Heart right ventricle (tissue), 16 donors: ENCODE data around the gene FARP1. TPM values are rescaled to one million over a fixed set of nuclear protein-coding genes. Genes with fewer than 3 reads are reported as not detected.

Experiments
- ATAC-seq, 8 donors: fragments of 200-7000 bp; cut with Tn5 transposase; one replicate each; pipeline ENCODE4 v1.9.1; 2020; ENCODE audit warnings: mild to moderate bottlenecking in 8 of 8, moderate library complexity in 8 of 8, moderate number of reproducible peaks in 1 of 8
- DNase-seq, 2 donors: peaks; one replicate each; pipeline ENCODE4 v3.0.0-alpha.2; 2020
- H3K27ac ChIP-seq, 10 donors: fragments of 200-600 bp; sonication (generic) in 2 of 10; one replicate each; pipeline versions ENCODE4 v1.5.0 to v1.8.0; 2020 to 2022; ENCODE audit warnings: mild to moderate bottlenecking in 3 of 10
- H3K27me3 ChIP-seq, 7 donors: fragments of 200-600 bp; one replicate each; pipeline ENCODE4 v1.8.0; 2021 to 2022; ENCODE audit warnings: mild to moderate bottlenecking in 2 of 7
- H3K36me3 ChIP-seq, 9 donors: fragments of 200-600 bp; sonication (generic) in 1 of 9; one replicate each; pipeline versions ENCODE4 v1.5.0 to v1.8.0; 2020 to 2022; ENCODE audit warnings: mild to moderate bottlenecking in 2 of 9
- H3K4me1 ChIP-seq, 9 donors: fragments of 200-600 bp; sonication (generic) in 1 of 9; one replicate each; pipeline versions ENCODE4 v1.5.0 to v1.8.0; 2020 to 2022; ENCODE audit warnings: mild to moderate bottlenecking in 4 of 9
- H3K4me3 ChIP-seq, 10 donors: fragments of 200-600 bp; sonication (generic) in 2 of 10; one replicate each; pipeline versions ENCODE4 v1.5.0 to v1.8.0; 2020 to 2022; ENCODE audit warnings: mild to moderate bottlenecking in 7 of 10, moderate library complexity in 2 of 10
- H3K9me3 ChIP-seq, 11 donors: fragments of 200-600 bp in 10 of 11; sonication (generic) in 2 of 11; one replicate each; pipeline versions ENCODE4 v1.5.0 to v1.8.0; 2013 to 2022; ENCODE audit warnings: mild to moderate bottlenecking in 2 of 11, control low read depth in 1 of 11, moderate library complexity in 1 of 11
- WGBS, 2 donors: extraction: QIAGEN DNeasy Blood & Tissue Kit; methylation state at CpG; one replicate each; pipeline ENCODE4 v1.1.7; 2013; ENCODE audit warnings: inconsistent platforms in 1 of 2; 5-methylcytosine and 5-hydroxymethylcytosine counted together
- intact Hi-C, 10 donors: fragments of 100-400 bp; cut with DNase I; formaldehyde crosslinking; loops; one replicate each; pipeline versions ENCODE4 v1.11.1 to v1.14.2; 2022
- polyA plus RNA-seq, 2 donors: library from polyadenylated mRNA; stranded (reverse); fragments of 200-250 nt; gene quantifications; one replicate each; pipeline ENCODE4 v1.2.3, GENCODE V29; 2013
- total RNA-seq, 10 donors: library from RNA; stranded (reverse); fragmentation: NEBNext Ultra II Directional in 3 of 10; extraction: Animal tissue kit (Norgen Biotek cat#: 25700) in 3 of 10; gene quantifications; one replicate each; pipeline versions ENCODE4 v1.2.1 to v1.2.4, GENCODE V29; 2021 to 2023
- TF ChIP-seq, protein P1 (sequence below), 9 donors: fragments of 200-600 bp; sonication (generic) in 2 of 9; IDR thresholded peaks; one replicate each; pipeline versions ENCODE4 v1.5.0 to v1.8.0; 2021 to 2022; ENCODE audit warnings: antibody characterized with exemption in 9 of 9, mild to moderate bottlenecking in 5 of 9, moderate library complexity in 1 of 9
- donor health status: Arrhythmogenic right ventricular cardiomyopathy.
- donor health status: ischemic (EF 13 %, LVEDD 7.1; RV severe dilation, severe dysfunction).
- donor health status: healthy with polysubstance abuse.
- donor health status: DM: no; HTN: yes; CAD: no.
- donor health status: DM: no; HTN: no; CAD: no.
- donor health status: ischemic (EF 25% LVEDD 6.9; RV normal size, moderate dysfunction).
- donor health status: ischemic (EF 25% LVEDD 5.7; RV mildly dilated, moderate dysfunction).
- donor health status: healthy.
- donor health status: DM: yes; HTN: yes; CAD: no.
- donor health status: Ischemic cardiomyopathy.
- donor health status: ischemic (EF 35%, LVEDD 5.7; RV mildly dilated, moderate dysfunction).
- donor health status: nonischemic (EF 11% LVEDD 7.7; RV severe dilation, severe dysfunction).
- donor health status: DM: yes; HTN: yes; CAD: no.
- donor health status: PGD.
- donor health status: ischemic (EF 29% LVEDD 5.4; RV normal size, mild dysfunction).
- donor health status: nonischemic (EF 23%, LVEDD 6.1; RV moderate dilation, normal function).

The FARP1 gene
- total and polyA plus RNA-seq, 12 donors = 6.9 to 72.9 (median 17.1) TPM

DNA sequence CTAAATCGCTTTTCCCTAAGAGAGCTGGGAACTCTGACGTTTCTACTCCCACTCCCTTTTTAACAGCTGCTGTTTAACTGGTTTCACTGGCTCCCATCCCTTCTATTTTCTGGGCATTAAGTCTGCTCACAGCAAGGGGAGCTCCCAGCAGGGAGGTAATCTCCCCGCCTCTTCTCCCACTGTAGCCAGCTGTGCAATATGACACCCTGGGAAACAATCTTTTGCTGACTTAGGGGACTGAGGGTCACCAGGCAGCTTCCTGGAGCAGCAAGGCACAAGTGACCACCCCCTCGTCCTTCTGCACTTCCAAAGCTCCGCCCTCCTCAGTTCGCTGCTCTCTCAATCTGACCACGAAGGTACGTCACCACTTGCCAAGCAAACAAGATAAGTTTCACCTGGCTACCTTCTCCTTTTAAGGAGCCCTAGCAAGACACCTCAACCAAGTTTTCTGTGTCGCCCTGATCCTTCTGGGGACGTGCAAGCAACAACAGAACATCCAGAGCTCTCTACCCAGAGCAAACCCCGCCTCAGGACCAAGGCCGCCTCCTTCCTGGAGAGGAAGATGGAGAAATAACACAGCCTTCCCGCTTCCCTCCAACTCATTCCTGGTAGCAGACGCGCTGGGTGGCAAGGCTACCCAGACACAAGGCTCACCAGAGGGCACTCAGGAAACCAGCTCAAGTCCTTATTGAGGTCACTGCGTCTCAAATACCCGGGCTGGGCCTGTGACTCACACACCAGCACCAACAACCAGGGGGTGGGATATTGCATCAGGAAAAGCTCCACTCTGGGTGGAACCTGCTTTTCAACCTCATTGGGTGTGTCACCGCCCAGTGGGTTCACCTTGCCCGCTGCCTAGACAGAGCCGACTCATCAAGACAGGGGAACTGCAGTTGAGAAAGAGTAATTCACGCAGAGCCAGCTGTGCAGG is 341.7 kb downstream of the FARP1 start:
- TF ChIP-seq, protein P1, sequence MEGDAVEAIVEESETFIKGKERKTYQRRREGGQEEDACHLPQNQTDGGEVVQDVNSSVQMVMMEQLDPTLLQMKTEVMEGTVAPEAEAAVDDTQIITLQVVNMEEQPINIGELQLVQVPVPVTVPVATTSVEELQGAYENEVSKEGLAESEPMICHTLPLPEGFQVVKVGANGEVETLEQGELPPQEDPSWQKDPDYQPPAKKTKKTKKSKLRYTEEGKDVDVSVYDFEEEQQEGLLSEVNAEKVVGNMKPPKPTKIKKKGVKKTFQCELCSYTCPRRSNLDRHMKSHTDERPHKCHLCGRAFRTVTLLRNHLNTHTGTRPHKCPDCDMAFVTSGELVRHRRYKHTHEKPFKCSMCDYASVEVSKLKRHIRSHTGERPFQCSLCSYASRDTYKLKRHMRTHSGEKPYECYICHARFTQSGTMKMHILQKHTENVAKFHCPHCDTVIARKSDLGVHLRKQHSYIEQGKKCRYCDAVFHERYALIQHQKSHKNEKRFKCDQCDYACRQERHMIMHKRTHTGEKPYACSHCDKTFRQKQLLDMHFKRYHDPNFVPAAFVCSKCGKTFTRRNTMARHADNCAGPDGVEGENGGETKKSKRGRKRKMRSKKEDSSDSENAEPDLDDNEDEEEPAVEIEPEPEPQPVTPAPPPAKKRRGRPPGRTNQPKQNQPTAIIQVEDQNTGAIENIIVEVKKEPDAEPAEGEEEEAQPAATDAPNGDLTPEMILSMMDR (IDR thresholded peaks at IDR 0.05) = no peak
- Histone ChIP-seq H3K4me1 (peaks cover 28 to 99% (median 92%) of the 10 kb centered on the region in 9 donors), H3K9me3 (no peaks in the 10 kb centered on the region), H3K4me3 (peak overlapping the region in 1 of 10 donors; percentile 13), H3K27ac (peak overlapping the region; percentile 4 to 83 (median 66)), H3K36me3 (peaks cover 0 to 5% (median 0%) of the 10 kb centered on the region in 9 donors), H3K27me3 (no peaks in the 10 kb centered on the region)
- ATAC-seq (peak; percentile 46 to 78 (median 65)), DNase-seq (peak; percentile 37 to 72)
- intact Hi-C loops = loop anchor here in 3 of 10 donors (5.0 to 10.0 kb wide), 2 partner anchors 90 to 93 kb away; partner anchors contain the start of gene STK24 (in 3 of the 3)
- 36 to 42% methylated on average over 21 of the region's 21 CpGs for WGBS, 2 donors

DNA sequence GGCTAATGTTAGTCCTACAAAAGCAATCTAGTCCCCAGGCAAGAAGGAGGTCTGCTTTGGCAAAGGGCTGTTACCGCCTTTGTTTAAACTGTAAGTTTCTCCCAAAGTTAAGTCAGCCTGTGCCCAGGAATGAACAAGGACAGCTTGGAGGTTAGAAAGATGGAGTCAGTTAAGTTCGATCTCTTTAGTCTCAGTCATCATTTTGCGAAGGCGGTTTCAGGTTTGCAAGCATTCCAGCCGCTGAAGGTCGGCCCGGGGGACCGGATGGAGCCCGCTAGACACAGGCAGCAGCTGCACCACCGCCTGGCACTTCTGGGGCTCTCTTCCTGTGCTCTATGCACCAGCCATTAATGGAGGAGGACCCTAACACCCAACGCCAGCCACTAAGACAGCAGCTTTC is 342.7 kb downstream of the FARP1 start:
- 94 to 96% methylated on average over 11 of the region's 11 CpGs for WGBS, 2 donors
- intact Hi-C loops = loop anchor here in 2 of 10 donors (10.0 kb wide), 1 partner anchor 89 kb away; the partner anchor contains the start of gene STK24 (in 2 of the 2)
- ATAC-seq (no peak), DNase-seq (no peak)
- Histone ChIP-seq H3K27me3 (no peaks in the 10 kb centered on the region), H3K36me3 (peaks cover 0 to 5% (median 0%) of the 10 kb centered on the region in 9 donors), H3K4me3 (no peak overlapping the region), H3K27ac (peak overlapping the region in 6 of 10 donors; percentile 50 to 83 (median 72)), H3K9me3 (no peaks in the 10 kb centered on the region), H3K4me1 (peaks cover 28 to 99% (median 93%) of the 10 kb centered on the region in 9 donors)
- TF ChIP-seq, protein P1 (IDR thresholded peaks at IDR 0.05) = no peak

DNA sequence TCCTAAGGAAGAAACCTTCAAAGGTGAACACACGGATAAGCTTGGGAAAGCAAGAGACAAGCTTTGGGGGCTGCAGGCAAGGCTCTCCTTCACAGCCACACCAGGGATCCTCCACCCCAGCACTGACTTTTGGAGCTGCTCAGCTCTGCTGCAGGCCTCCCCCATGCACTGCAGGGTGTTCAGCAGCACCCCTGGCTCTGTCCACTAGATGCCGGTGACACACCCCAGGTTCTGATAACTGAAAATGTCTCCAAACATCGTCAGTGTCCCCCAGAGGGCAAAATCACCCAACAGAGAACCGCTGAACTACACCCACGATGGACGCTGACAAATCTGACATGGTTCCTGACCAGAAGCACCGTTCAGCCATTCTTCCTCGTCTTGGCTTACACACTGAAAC is 343.5 kb downstream of the FARP1 start:
- TF ChIP-seq, protein P1 (IDR thresholded peaks at IDR 0.05) = no peak
- Histone ChIP-seq H3K4me3 (no peak overlapping the region), H3K27me3 (no peaks in the 10 kb centered on the region), H3K4me1 (peaks cover 22 to 97% (median 91%) of the 10 kb centered on the region in 9 donors), H3K9me3 (no peaks in the 10 kb centered on the region), H3K36me3 (peaks cover 0 to under 1% (median 0%) of the 10 kb centered on the region in 9 donors), H3K27ac (peak overlapping the region in 1 of 10 donors; percentile 35)
- intact Hi-C loops = loop anchor here in 2 of 10 donors (10.0 kb wide), 1 partner anchor 88 kb away; the partner anchor contains the start of gene STK24 (in 2 of the 2)
- ATAC-seq (no peak), DNase-seq (no peak)
- WGBS, 2 donors = 77 to 83% methylated on average over 8 of the region's 8 CpGs

DNA sequence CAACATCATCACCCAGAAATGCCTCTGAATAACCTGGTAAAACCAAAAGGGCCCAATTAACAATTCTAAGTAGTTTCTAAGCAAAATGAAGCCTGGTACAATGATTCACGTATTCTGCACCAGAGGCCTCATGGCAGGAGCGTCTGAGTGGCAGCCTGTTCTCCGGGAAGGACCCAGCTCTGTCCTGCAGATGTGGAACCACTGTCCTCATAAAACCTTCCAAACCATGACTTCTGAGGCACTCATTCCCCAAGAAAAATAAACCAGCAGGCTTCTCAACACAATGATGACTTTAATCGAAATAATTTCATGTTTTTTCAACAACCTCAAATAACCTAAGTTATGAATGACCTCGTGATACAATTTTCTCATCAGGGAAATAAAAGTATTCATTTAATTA is 344.1 kb downstream of the FARP1 start:
- Histone ChIP-seq H3K4me1 (peaks cover 17 to 91% (median 87%) of the 10 kb centered on the region in 9 donors), H3K27me3 (no peaks in the 10 kb centered on the region), H3K4me3 (no peak overlapping the region), H3K9me3 (no peaks in the 10 kb centered on the region), H3K27ac (peak overlapping the region in 1 of 10 donors; percentile 40), H3K36me3 (no peaks in the 10 kb centered on the region)
- intact Hi-C loops = loop anchor here in 2 of 10 donors (10.0 kb wide), 1 partner anchor 88 kb away; the partner anchor contains the start of gene STK24 (in 2 of the 2)
- 75 to 82% methylated on average over 5 of the region's 5 CpGs for WGBS, 2 donors
- TF ChIP-seq, protein P1 (IDR thresholded peaks at IDR 0.05) = no peak
- ATAC-seq (no peak), DNase-seq (no peak)
